Parietal lobe (tissue), 1 donor: ENCODE results near the gene TMSB15B. TPM values are rescaled to one million over a fixed set of nuclear protein-coding genes. Genes with fewer than 3 reads are reported as not detected.

Source experiments
- total RNA-seq: library from RNA; depleted of rRNA; stranded (reverse); fragments of >200 nt; gene quantifications from one replicate; pipeline ENCODE4 v1.2.3, GENCODE V29; 2014

Gene TMSB15B
- 49.1 TPM for total RNA-seq

GRCh38 chrX:103962411-103963278, at the start of gene TMSB15B:
Gene TMSB15B, plus strand, starts transcription at chrX:103962627.

GRCh38 chrX:104013606-104014005, 51.2 kb downstream of the TMSB15B start, which contains the start of gene H2BW1:
Gene H2BW1, minus strand, starts transcription at chrX:104013708. Its CDS starts 132 bp downstream, at chrX:104013576.

Other genes starting within 250 kb of the TMSB15B start
- gene PLP1, start 185.8 kb upstream of the TMSB15B start, total RNA-seq: 19.4 TPM
- 42.9 TPM for gene RAB9B, start 130.4 kb upstream of the TMSB15B start, total RNA-seq
- gene H2BW1, start 51.1 kb downstream of the TMSB15B start, total RNA-seq: not detected
- gene H2BW2, start 77.3 kb downstream of the TMSB15B start, total RNA-seq: not detected
- 56.3 TPM for gene TMSB15C, start 113.6 kb downstream of the TMSB15B start, total RNA-seq
- 18.2 TPM for gene ZCCHC18, start 149.9 kb downstream of the TMSB15B start, total RNA-seq
- 17.5 TPM for gene SLC25A53, start 194.4 kb downstream of the TMSB15B start, total RNA-seq
- 64.8 TPM for gene FAM199X, start 203.8 kb downstream of the TMSB15B start, total RNA-seq